Measurements from ENCODE around the gene RABEPK.

- peak; percentile 85 for TF ChIP-seq POLR2A (IDR thresholded peaks at IDR 0.05; ENCODE audit: low read length)
- TF ChIP-seq GATA1 (IDR thresholded peaks at IDR 0.05; ENCODE audit: low read depth, low read length) = no peak
Observed at GRCh38 chr9:125189361-125190289, 10.7 kb upstream of the RABEPK start, which contains the start of gene PPP6C.

Measured in erythroblast (primary cell).